Measurements from ENCODE around the gene LRRC36.

LRRC36 gene

DNA sequence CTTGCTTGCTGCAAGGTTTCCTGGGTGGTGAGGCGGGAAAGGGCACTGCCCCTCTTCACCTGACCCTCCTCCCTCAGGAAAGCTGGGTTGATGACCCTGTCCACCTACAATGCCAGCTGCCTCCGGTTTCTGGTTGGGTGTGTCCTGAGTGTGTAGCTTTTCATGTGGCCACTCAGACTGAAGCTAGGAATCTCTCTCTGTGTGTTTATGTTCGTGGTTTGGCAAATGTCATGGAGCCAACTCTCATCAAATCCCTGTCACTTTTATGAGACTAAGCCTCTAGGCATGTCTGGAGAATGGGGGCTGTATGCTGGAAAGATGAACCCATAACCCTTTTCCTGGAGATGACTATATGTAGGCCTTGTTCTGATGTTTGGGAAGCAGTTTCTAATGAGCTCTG lies 30.2 kb upstream of the LRRC36 start:
- DNase-seq: no peak

DNA sequence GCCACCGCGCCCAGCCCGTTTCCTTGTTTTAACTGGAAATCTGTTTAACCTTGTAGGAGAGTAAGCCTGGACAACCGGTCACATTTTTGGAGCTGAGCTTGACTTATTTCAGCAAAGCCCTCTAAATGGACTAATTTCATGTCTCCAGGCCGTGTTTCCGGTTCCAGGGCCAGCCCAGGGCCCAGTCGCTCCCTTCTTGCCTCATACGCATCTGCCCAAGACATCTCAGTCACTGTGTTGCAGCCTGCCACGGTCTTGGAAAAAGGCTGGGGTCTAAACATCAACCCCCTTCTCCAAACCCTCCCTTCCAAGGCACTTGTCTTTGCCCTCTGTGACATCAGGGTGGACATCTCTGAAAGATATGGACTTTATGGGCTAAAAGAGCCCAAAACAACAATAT lies 28.3 kb upstream of the LRRC36 start:
- no peak for DNase-seq

DNA sequence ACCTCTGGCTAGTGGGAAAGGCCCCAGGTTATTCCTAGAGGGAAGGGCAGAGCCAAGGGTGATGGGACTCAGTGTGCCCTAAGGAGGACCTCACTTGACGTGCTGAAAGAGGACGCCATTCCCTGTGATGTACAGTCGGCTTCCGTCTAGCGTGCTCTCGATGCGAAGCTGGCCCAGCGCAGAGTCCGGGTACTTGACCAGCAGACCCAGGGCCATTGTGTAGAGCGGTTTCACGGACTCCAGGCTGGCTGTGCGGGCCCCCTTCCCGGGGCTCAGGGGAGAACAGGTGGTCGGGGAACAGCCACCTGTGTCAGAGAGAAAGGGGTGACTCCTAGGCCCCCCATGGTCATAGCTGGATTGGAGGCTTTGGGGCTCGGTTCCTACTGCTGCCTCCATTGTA lies 27.3 kb upstream of the LRRC36 start:
- no peak for DNase-seq

DNA sequence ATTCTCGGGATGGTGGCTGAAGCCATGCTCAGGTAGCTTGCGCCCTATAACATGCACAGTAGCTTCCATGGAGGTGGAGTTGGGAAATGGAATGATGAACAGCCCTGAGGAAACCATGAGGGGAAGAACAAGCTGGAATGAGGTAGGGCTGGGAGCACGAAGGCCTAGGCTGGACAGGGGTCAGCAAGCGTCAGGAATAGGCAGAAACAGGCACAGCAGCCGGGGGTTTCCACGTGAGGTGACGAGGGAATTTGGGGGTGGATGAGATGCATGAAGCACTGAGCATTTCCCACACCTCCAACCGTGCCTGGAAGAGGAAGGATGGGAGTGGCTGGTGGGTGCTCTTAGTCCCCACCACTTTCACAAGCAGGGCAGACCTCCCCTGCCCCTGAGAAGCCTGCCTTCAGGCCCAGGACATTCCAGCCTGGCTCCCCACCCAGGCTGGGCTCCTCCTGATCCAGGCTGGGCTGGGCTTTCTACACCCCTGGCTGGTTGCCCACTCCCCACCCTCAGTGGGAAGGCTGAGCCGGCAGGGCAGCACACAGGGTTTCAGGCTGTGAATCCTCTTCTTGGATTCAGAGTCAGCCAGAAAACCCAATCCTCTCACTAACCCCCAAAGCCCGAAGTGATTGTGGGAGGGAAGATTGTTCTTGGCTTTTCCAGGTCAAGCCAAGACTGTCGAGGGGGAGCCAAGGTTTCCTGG lies 25.4 kb upstream of the LRRC36 start:
- DNase-seq: no peak

DNA sequence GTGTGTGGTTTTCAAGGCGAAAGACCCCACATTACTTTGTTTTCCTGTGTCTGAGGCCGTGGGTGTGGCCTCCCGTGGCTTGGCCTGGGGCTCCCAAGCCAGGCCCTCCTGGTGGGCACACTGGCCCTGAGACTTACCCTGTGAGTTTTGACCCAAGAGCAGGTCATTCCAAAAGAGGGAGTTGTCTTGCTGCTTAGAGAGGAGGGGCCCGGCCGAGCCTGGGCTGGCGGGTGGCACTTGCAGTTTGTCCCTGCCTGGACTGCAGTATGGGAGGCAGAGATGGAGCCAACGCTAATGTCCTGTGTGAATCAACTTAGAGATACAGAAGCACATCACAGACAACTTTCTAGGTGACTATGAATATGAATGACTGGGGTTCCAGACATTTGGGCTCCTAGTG lies 24.5 kb upstream of the LRRC36 start:
- DNase-seq: no peak

DNA sequence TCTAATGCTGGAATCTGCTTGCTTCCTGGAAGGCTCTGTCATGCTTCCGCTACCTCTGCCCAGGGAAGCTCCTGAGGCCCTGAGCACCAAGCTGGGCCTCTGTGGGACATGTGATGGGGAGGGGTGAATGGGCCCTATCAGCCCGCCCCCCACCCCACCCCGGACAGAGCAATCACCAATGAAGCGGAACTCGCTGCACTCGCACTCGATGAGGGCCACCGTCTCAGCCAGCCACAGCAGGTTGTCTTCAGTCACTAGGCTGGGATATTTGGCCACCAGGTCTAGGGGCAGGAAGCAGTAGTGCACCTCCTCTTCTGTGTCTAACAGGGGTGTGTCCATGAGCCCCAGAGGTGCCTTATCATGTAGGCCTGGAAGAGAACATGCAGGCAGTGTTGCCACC lies 23.6 kb upstream of the LRRC36 start:
- no peak for DNase-seq

DNA sequence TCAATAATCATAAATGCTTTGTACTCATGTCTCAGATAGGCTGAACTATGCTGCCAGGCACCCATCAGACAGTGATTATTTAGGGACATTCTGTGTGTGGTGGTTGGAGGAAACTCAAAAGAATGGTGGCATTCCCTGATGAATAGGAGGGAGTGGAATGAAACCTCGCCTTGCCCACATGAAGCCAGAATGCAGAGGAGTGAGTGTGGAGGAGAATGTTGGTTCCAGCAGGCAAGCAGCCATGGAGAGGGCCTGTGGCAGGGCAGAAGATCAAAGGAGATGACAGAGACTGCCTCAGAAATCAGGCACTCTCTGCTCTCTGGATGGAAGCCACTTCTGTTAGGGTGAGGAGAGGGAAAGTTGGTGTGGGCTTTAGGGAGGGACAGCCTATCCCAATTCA lies 22.6 kb upstream of the LRRC36 start:
- DNase-seq: no peak

DNA sequence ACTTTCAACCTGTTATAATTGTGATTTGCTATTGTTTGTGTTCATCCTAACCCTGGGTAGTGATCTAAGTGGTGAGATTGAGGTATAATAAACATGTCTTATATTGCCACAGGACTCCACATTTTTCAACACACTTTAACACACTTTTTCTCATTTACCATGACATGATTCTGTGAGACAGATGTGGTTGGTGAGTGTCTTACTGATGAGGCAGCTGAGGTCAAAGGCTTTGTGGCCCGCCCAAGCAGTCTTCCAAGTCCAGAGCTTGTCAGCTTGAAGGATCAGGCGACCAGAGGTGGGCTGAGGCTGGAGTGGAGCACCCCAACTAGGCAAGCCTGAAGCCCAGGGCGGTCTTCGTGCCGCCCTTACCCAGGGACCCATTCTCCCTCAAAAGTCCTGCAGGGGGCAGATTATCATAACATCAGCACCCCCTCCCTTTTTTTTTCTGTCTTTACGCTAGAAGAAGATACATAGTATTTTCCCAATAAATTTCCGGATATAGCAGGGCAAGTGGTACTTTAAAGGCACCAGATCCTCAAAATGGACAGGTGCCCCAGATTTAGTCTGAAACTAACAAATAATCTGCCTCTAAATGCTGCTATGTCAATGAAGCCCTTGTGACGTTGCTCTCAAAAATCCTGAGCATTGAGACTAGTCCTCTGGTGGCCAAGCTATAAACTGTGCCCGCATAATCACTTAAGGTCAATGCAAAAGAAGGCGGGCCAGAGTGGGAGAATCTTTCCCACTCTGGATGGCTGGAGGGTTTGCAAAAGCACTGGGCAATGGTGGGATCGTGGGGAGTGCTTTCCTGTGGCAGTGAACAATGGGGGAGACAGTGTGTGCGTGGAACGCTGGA lies 21.2 kb upstream of the LRRC36 start:
- no peak for DNase-seq

DNA sequence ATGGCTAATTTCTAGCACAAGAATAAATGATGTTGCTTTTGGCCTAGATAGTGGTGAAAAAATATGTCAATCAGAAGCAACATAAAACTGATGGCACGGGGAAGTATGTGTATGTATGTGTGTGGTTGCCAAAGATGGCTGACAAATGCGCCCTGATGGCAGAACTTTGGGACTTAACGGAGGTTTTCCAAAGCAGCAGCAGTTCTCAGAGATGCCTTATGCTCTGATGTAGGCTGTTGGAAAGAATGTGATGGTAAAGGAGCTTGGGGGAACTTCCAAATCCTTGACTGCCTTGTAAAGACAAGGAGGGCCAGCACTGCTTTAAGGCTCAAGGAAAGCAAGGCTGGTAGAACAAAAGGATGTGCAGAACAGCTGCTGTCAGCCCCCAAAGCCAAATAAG lies 16.1 kb upstream of the LRRC36 start:
- DNase-seq: no peak

DNA sequence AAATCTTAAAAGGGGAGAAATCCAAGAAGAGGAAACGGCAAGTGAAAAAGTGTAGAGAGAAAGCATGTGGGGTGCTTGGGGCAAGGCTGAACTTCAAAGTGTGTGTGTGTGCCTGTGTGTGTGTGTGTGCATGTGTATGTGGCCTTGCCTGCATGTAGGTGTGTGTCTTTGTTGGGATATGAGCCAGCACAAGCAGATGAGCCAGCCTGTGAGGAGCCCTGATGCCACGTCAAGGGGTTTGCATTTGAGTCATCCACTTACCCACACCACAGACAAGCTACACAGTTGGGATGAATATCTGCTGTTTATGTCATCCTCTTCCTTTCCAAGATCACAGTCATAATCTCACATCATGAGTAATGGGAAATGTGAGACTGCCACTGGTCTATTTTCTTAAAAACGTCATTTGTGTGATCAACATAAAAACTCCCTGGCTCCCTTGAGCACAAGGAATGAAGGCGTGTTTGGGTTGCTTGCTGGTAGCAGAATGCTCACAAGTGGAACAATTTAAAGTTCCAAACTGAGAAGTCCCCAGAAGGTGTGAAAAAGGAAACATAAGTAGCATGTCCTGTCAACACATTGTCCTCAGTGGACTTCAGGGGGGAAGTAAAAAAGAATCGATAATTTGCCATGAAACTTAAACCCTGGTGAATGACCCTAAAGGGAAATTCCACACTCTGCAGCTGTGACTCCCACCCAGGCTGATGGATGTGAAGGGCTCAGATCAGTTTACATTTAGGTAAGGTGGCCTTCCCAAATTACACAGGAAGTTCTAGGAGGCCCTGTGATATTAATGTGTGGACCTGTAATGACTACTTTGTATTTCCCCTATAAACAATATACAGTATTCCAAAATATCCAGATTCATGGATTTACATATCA lies 14.8 kb upstream of the LRRC36 start:
- DNase-seq: no peak

DNA sequence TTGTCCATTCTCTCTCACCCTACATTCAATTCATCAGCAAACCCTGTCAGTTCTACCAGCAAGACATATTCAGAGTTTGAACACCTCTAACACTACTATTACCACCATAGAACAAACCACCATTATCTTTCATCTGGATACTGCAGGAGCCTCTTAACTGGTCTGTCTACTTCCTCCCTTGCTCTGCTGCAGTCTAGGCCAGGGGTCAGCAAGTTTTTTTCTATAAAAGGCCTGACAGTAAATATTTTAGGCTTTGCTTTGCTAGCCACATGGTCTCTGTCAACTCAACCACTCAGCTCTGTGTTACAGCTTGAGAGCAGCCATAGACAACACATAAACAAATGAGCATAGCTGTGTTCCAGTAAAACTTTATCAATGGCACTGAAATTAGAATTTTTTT lies 13.9 kb upstream of the LRRC36 start:
- DNase-seq: no peak

DNA sequence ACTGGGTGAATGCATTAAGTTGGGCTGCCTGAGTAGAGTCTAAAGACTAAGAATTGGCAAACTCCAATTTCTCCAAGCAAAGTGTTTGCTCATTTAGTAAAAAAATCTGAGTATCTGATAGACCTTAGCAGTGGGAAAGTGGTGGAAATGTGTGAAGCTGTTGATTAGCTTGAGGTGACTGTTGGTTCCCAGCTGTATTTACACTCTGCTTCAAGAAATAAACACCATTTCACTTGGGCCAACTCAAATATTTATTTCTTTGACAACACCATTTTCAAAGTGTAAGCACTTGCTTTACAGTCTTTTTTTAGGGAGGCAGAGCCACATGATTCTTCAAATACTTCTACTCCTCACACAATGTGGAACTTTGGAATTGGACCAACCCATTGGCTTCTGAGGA lies 8.8 kb upstream of the LRRC36 start:
- DNase-seq: no peak

DNA sequence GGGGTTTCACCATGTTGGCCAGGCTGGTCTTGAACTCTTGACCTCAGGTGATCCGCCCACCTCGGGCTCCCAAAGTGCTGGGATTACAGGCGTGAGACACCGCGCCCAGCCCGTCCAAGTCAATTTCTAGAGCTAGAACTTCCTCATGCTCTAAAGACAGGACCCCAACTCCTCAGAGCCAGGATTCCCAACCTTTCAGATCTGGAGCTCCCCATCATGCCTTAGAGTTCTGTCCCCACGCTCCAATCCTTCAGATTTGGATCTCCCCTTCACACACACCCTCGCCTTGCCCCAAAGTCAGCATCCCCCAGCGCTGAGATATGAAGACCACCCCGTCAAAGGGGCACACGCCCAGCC lies 522 bp upstream of the LRRC36 start:
- no peak for DNase-seq

DNA sequence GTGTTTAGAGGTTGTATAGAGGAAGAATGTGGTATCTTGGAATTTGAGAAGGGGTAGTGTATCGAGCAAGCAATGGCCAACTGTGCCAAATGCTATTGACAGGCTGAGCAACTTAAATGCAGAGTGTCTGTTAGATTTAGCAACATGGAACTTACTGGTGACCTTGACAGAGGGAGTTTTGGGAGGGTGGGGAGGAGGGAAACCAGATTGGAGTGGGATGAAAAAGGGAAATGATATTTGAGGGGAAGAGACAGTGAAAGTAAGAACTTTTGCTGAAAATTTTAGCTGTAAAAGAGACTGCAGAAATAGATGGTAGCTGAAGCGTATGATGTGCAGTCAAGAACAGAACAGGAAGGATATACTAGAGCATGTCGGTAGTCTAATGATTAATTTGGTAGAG lies 1.1 kb downstream of the LRRC36 start:
- DNase-seq: no peak

DNA sequence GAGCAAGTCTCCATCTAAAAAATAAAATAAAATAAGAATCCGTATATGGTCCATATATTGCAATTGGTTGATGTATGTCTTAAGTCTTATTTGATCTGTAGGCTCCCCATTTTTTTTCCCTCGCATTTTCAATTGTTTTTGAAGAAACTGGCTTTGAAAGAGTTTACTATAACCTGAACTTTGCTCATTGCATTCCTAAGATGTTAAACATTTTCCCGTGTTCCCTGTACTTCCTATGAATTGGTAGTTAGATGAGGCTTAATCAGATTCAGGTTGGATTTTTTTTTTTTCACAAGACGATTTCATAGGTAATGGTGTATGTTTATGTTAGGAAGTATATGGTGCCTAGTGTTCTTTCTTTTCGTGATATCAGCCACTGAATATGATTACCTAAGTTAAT lies 3.3 kb downstream of the LRRC36 start:
- DNase-seq: no peak

DNA sequence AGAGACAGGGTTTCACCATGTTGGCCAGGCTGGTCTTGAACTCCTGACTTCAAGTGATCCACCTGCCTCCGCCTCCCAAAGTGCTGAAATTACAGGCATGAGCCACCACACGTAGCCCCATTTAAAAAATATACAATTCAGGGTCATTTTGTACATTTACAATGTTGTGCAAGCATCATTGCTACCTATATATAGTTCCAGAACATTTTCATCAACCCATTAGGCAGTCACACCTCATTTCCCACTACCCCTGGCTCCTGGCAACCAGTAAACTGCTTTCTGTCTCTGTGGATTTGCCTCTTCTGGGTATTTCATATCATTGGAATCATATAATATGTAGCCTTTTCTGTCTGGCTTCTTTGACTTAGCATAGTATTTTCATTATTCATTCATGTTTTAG lies 6.7 kb downstream of the LRRC36 start:
- DNase-seq: no peak

DNA sequence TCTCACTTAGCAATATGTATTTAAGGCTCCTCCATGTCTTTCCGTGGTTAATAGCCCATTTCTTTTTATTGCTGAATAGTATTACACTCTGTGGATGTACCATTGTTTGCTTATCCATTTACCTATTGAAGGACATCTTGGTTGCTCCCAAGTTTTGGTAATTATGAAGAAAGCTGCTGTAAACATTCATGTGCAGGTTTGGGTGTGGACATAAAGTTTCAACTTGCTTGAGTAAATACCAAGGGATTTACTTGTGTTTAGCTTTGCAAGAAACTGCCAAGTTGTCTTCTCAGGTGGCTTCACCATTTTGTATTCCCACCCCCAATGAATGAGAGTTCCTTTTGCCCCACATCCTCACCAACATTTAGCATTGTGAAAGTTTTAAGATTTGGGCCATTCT lies 9.5 kb downstream of the LRRC36 start:
- DNase-seq: no peak

DNA sequence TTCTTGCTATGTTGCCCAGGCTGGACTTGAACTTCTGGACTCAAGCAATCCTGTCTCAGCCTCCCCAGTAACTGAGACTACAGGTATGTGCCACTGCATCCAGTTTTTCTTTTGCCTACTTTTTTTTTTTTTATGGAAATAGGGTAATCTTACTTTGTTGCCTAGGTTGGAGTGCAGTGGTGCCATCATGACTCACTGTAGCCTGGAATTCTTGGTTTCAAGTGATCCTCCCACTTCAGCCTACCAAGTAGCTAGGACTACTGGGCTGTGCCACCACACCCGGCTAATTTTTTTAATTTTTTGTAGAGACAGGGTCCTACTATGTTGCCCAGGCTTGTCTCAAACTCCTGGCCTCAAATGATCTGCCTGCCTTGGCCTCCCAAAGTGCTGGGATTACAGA lies 10.0 kb downstream of the LRRC36 start:
- no peak for DNase-seq

DNA sequence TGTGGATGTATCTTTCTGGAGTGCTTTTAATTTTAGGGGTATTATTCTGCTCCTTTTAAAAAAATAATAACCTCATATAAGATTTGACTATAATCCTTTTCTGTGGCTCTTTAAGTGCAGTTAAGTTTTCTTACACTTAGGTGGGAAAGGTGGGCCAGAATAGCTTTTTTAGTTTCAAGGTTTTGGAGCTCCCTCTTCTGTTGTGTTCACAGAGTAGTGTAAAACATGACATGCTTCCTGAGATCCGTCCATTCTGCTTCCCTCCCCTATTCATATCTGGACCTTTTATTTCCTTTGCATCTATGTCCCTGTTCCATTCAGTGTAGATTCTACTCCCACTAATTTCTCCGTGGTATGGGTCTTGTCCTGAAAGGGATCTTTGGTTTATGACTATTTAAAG lies 12.8 kb downstream of the LRRC36 start:
- DNase-seq: no peak

DNA sequence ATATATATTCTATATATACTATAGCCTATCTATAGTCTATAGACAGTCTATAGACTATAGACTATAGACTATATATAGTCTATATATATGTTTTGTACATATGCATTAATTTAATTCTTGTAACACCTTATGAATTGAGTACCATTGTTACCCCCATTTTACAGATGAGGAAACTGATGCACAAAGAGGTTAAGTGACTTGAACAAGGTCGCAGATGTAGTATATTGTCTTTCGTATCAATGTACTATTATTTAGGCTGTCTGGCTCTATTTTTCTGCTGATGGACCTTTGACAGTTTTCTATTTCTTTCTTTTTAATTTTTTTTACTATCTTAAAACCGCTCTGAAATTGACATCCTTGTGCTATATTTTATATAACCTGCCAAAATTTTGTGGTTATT lies 14.6 kb downstream of the LRRC36 start:
- DNase-seq: no peak

DNA sequence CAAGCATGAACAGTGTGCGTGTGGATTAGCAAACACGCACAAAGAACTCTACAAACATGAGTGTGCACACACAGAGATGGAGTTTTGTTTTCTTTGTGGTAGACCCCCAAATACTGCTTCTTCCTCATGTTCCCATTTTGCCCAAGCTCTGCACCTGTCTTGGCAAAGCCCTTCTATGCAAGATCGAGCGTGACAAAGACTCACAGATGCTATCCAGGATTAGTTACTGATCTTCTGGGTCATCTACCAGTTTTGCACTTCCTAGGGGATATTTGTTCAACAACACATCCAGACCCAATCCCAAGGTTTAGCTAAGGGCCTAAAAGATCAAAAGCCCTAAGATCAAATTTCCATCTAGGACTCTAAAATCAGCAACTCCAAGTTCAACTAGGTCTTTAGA lies 16.0 kb downstream of the LRRC36 start:
- no peak for DNase-seq

DNA sequence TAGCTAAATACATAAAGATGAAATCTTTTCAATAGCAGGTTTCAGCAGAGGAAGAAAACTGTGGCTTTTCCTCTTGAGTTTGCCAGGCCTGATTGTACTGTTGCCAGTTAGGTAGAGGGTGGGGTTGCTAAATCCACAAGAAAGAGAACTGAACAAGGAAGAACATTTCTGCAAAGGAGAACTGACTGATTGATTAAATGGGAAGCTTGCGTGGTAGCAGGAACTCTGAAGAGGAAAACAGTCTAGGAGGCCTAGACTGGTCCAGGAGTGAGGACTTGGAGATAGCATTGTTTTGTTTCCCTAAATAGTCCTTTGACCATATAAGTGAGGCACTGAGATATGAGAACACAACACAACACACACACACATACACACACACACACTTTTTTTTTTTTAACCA lies 18.8 kb downstream of the LRRC36 start:
- DNase-seq: no peak

DNA sequence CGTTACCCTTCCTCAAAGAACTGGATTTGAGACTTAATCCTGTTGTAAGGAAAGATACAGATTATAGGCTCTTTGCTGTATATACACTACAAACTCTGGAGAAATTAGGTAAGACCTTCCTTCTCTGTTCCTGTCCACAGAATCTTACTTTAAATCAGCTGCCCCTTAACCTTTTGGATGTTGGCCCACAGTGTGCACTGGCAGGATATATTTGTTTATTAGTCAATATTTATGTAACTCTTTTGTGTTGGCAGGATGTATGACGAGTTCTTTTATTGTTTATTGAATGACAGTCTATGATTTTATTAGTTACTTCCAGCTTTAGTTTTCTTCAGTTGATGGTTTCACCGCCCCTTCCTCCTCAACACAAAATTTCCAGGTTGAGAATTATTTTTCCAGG lies 19.7 kb downstream of the LRRC36 start:
- DNase-seq: no peak

DNA sequence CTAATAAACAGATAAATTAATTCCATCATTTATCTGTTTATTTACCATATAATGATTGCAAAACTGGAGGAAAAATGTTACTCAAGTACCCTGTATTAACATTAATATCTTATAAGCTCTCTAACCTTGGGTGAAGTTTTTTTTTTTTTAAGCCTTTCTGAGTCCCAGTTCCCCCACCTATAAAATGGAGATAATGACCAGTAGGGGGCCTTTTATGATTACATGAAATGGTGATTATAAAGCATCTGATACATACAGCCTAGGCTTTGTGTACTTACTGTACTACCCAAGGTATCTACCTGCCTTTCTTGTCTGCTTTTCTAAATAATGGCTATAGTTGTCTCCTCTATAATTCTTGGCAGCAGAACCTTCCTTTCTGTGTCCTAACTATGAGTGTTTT lies 22.6 kb downstream of the LRRC36 start:
- no peak for DNase-seq
